Right lobe of liver (tissue), 6 donors: ENCODE measurements around the gene POSTN. TPM values are rescaled to one million over a fixed set of nuclear protein-coding genes. Genes with fewer than 3 reads are reported as not detected.

Experiments
- ATAC-seq, 4 donors: fragments of 200-7000 bp; cut with Tn5 transposase; one replicate each; pipeline ENCODE4 v1.9.1; 2020; ENCODE audit warnings: mild to moderate bottlenecking in 4 of 4, moderate library complexity in 4 of 4
- DNase-seq, 3 donors: peaks; one replicate each; pipeline ENCODE4 v3.0.0-alpha.2; 2020
- H3K27ac ChIP-seq, 3 donors: fragments of 200-600 bp; one replicate each; pipeline ENCODE4 v1.8.0; 2022
- H3K27me3 ChIP-seq, 2 donors: fragments of 200-600 bp; one replicate each; pipeline ENCODE4 v1.8.0; 2022
- H3K36me3 ChIP-seq, 4 donors: fragments of 200-600 bp; sonication (generic) in 1 of 4; one replicate each; pipeline versions ENCODE4 v1.5.1 to v1.8.0; 2017 to 2022; ENCODE audit warnings: control low read depth in 1 of 4
- H3K4me1 ChIP-seq, 4 donors: fragments of 200-600 bp; sonication (generic) in 1 of 4; one replicate each; pipeline versions ENCODE4 v1.5.1 to v1.8.0; 2017 to 2022; ENCODE audit warnings: control low read depth in 1 of 4
- H3K4me3 ChIP-seq, 3 donors: fragments of 200-600 bp; one replicate each; pipeline ENCODE4 v1.8.0; 2022
- H3K9me3 ChIP-seq, 4 donors: fragments of 200-600 bp; sonication (generic) in 1 of 4; one replicate each; pipeline versions ENCODE4 v1.5.1 to v1.8.0; 2017 to 2022; ENCODE audit warnings: control low read depth in 1 of 4
- POLR2A ChIP-seq: fragments of 450-650 bp; IDR thresholded peaks from one replicate; pipeline ENCODE4 v1.6.1; 2017; ENCODE audit warnings: antibody characterized with exemption, mild to moderate bottlenecking
- WGBS: methylation state at CpG from one replicate; pipeline ENCODE4 v1.1.6; 2018; ENCODE audit warnings: low coverage, low lambda C conversion rate; ENCODE audit not compliant: insufficient coverage; ENCODE audit errors: missing lambda C conversion rate; 5-methylcytosine and 5-hydroxymethylcytosine counted together
- intact Hi-C, 2 donors: fragments of 100-400 bp; cut with DNase I; formaldehyde crosslinking; loops; one replicate each; pipeline versions ENCODE4 v1.11.2 to v1.14.1; 2022
- total RNA-seq, 6 experiments: library from RNA; depleted of rRNA in 2 of 6; stranded (reverse); fragments of >200 nt in 2 of 6; fragmentation: NEBNext Ultra II Directional in 3 of 6; extraction: Animal tissue kit (Norgen Biotek cat#: 25700) in 3 of 6; gene quantifications; one replicate each; pipeline versions ENCODE4 v1.1.0 to v1.2.4, GENCODE V29; 2016 to 2023
- TF ChIP-seq, protein P1 (sequence below), 4 donors: fragments of 200-600 bp in 3 of 4; fragments of 450-650 bp in 1 of 4; IDR thresholded peaks; one replicate each; pipeline versions ENCODE4 v1.5.1 to v1.8.0; 2016 to 2022; ENCODE audit warnings: antibody characterized with exemption in 4 of 4, mild to moderate bottlenecking in 2 of 4
- donor health status: DM: no; HTN: yes; CAD: no.
- donor health status: DM: no; HTN: no; CAD: no.
- donor health status: DM: no; HTN: no; CAD: no.
- donor health status: DM: no; HTN: yes; CAD: no.
- donor health status: DM: no; HTN: yes; CAD: no.

The POSTN gene
- total RNA-seq, 6 experiments from 2014 or later, result 0.42 to 2.6 (median 0.64) TPM

DNA sequence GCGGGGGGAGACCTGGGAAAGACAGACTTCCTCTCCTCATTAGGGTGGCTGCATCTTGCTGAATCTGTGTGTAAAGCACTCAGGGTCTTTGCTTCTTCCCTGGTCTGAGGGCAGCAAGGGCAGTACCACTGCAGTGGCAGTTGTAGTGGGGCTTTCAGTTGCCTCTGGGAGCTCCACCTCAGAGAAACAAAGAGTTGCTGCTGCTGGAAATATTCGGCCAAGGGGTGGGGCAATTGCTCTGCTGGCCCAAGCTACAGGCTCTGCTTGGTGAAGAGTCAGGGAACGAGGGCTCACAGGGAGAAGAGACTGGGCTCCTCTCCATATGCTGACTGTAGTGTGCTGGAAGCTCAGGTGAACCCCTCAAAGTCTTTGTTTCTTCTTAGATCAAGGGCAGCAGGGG lies 52.5 kb downstream of the POSTN start:
- intact Hi-C loops, result no loop called here
- TF ChIP-seq POLR2A, result no peak
- TF ChIP-seq, protein P1, sequence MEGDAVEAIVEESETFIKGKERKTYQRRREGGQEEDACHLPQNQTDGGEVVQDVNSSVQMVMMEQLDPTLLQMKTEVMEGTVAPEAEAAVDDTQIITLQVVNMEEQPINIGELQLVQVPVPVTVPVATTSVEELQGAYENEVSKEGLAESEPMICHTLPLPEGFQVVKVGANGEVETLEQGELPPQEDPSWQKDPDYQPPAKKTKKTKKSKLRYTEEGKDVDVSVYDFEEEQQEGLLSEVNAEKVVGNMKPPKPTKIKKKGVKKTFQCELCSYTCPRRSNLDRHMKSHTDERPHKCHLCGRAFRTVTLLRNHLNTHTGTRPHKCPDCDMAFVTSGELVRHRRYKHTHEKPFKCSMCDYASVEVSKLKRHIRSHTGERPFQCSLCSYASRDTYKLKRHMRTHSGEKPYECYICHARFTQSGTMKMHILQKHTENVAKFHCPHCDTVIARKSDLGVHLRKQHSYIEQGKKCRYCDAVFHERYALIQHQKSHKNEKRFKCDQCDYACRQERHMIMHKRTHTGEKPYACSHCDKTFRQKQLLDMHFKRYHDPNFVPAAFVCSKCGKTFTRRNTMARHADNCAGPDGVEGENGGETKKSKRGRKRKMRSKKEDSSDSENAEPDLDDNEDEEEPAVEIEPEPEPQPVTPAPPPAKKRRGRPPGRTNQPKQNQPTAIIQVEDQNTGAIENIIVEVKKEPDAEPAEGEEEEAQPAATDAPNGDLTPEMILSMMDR (IDR thresholded peaks at IDR 0.05), result no peak
- Histone ChIP-seq H3K4me1 (no peaks in the 10 kb centered on the region), H3K27me3 (no peaks in the 10 kb centered on the region), H3K4me3 (no peak overlapping the region), H3K9me3 (no peaks in the 10 kb centered on the region), H3K36me3 (no peaks in the 10 kb centered on the region), H3K27ac (no peak overlapping the region)
- ATAC-seq (no peak), DNase-seq (no peak)
- no CpG with 5 or more reads among the region's 3 CpGs for WGBS

DNA sequence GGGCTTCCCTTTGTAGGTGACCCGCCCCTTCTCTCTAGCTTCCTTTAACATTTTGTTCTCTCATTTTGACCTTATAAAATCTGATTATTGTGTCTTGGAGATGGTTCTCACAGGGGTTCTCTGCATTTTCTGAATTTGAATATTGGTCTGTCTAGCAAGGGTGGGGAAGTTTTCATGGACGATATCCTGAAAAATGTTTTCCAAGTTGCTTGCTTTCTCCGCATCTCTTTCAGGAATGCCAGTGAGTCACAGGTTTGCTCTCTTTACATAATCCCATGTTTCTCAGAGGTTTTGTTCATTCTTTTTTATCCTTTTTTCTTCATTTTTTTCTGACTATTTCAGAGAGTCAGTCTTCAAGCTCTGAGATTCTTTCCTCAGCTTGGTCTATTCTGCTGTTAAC lies 53.6 kb downstream of the POSTN start:
- H3K36me3 ChIP-seq, result no peaks in the 10 kb centered on the region
- intact Hi-C loops, result no loop called here
- WGBS, result 68% methylated on average over 3 of the region's 3 CpGs
- no peaks in the 10 kb centered on the region for H3K4me1 ChIP-seq
- DNase-seq (no peak), ATAC-seq (no peak)
- H3K4me3 ChIP-seq, result no peak overlapping the region
- no peak for TF ChIP-seq POLR2A
- TF ChIP-seq, protein P1 (IDR thresholded peaks at IDR 0.05), result no peak
- H3K27ac ChIP-seq, result no peak overlapping the region
- H3K9me3 ChIP-seq, result no peaks in the 10 kb centered on the region
- no peaks in the 10 kb centered on the region for H3K27me3 ChIP-seq

DNA sequence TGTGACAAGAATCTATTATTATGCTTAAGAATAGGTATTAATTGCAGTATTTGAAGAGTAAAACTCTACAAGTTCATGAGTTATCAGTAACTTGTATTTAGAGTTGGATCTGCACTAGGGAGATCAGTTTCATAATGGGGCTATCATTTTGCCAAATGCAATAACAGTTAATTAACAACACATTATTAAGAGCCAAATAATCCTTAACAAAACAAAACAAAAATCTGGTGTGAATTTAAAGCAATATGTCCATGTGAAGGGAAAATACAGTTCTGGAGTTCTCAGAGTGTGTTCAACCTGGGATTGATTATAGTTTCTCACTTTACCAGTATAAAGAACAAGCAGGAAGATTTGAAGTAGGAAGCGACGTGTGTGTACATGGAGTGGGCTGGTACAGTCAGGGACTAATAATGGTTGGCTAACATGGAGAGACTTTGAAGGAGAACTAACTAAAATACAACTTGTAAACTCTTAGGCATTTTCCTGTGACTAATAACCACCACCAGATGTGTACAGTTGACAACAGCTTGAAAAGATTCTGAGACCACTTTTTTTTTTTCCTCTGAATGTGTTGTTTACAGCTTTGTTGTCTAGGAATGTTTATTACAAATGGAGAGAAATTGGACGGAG lies 58.5 kb downstream of the POSTN start:
- ATAC-seq (no peak), DNase-seq (no peak)
- TF ChIP-seq, protein P1 (IDR thresholded peaks at IDR 0.05), result no peak
- no peak for TF ChIP-seq POLR2A
- Histone ChIP-seq H3K36me3 (no peaks in the 10 kb centered on the region), H3K27me3 (no peaks in the 10 kb centered on the region), H3K9me3 (no peaks in the 10 kb centered on the region), H3K4me3 (no peak overlapping the region), H3K27ac (no peak overlapping the region), H3K4me1 (no peaks in the 10 kb centered on the region)
- WGBS, result 57% methylated on average over 3 of the region's 3 CpGs
- intact Hi-C loops, result no loop called here

DNA sequence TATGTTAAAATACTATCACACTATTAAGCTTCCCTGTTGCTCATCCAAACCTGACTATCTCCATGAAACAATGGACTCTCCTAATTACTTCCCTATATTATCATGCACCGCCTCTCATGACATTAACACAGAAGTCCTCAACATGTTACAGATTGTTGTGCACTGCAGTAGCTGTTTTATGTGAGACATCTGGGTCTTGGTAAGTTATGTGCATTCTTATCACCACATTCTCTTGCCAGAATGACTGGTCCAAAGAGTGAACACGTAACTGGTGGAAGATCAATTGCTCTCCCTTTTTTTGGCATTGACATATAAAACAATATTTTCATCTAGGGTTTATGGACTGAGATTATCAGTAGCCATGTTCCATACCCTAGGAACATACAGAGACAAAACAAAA lies 59.4 kb downstream of the POSTN start:
- 45% methylated on average over 2 of the region's 2 CpGs for WGBS
- intact Hi-C loops, result no loop called here

More for the DNA sequence above, 59.4 kb downstream of the POSTN start:
- DNase-seq, result no peak
- no peaks in the 10 kb centered on the region for H3K4me1 ChIP-seq
- TF ChIP-seq POLR2A, result no peak
- TF ChIP-seq, protein P1 (IDR thresholded peaks at IDR 0.05), result no peak
- H3K4me3 ChIP-seq, result no peak overlapping the region
- ATAC-seq, result no peak
- no peaks in the 10 kb centered on the region for H3K9me3 ChIP-seq
- H3K36me3 ChIP-seq, result no peaks in the 10 kb centered on the region
- no peak overlapping the region for H3K27ac ChIP-seq
- no peaks in the 10 kb centered on the region for H3K27me3 ChIP-seq
